Testis (tissue), 3 donors: ENCODE results near the gene BRAP. TPM values are rescaled to one million over a fixed set of nuclear protein-coding genes. Genes with fewer than 3 reads are reported as not detected.
"Not testable (repeated sequence)": the region's sequence is repeated elsewhere in the genome, so short reads cannot be mapped to it uniquely, and the experiment has no call there.

ENCODE experiments used
- DNase-seq: peaks from one replicate; pipeline ENCODE4 v3.0.0-alpha.2; 2019
- H3K27ac ChIP-seq, 2 donors: fragments of 200-600 bp; sonication (generic); one replicate each; pipeline ENCODE4 v1.5.1; 2019
- H3K27me3 ChIP-seq: fragments of 200-600 bp; sonication (generic); one replicate; pipeline ENCODE4 v1.5.1; 2019
- H3K36me3 ChIP-seq: fragments of 200-600 bp; sonication (generic); one replicate; pipeline ENCODE4 v1.5.1; 2017; ENCODE audit warnings: low read depth; ENCODE audit errors: missing control alignments
- H3K4me1 ChIP-seq: fragments of 200-600 bp; sonication (generic); one replicate; pipeline ENCODE4 v1.5.1; 2019
- H3K4me3 ChIP-seq, 2 donors: fragments of 200-600 bp; sonication (generic); one replicate each; pipeline ENCODE4 v1.5.1; 2017 to 2019
- H3K9me3 ChIP-seq: fragments of 200-600 bp; sonication (generic); one replicate; pipeline ENCODE4 v1.5.1; 2017
- CTCF ChIP-seq, 3 experiments: fragments of 450-650 bp in 2 of 3; fragments of 200-600 bp in 1 of 3; sonication (generic) in 1 of 3; IDR thresholded peaks; one replicate each; pipeline ENCODE4 v1.5.1; 2016 to 2019; ENCODE audit warnings: antibody characterized with exemption in 3 of 3, mild to moderate bottlenecking in 2 of 3, moderate library complexity in 1 of 3
- POLR2A ChIP-seq: fragments of 450-650 bp; IDR thresholded peaks from one replicate; pipeline ENCODE4 v1.6.1; 2017; ENCODE audit warnings: antibody characterized with exemption, mild to moderate bottlenecking, moderate library complexity
- WGBS, 2 donors: methylation state at CpG; one replicate each; pipeline ENCODE4 v1.1.5; 2018; 5-methylcytosine and 5-hydroxymethylcytosine counted together
- intact Hi-C: fragments of 100-400 bp; cut with DNase I; formaldehyde crosslinking; loops from one replicate; pipeline ENCODE4 v1.15.1; 2023; ENCODE audit warnings: low total_unique reads
- polyA plus RNA-seq: library from polyadenylated mRNA; stranded (reverse); fragments of 350-450 nt; fragmentation: Illumina TruSeq; extraction: RNeasy Lipid Tissue Mini Kit (QIAGEN cat#74804); gene quantifications from one replicate; pipeline ENCODE4 v1.2.3, GENCODE V29; 2014; ENCODE audit warnings: low read depth, low replicate concordance; ENCODE audit not compliant: insufficient read depth
- total RNA-seq, 2 donors: library from RNA; depleted of rRNA; stranded (reverse); fragments of >200 nt; gene quantifications; one replicate each; pipeline ENCODE4 v1.2.3, GENCODE V29; 2016

Gene BRAP
- total and polyA plus RNA-seq, 3 donors from 2014 or later = 71.4 to 167 (median 99.1) TPM

DNA sequence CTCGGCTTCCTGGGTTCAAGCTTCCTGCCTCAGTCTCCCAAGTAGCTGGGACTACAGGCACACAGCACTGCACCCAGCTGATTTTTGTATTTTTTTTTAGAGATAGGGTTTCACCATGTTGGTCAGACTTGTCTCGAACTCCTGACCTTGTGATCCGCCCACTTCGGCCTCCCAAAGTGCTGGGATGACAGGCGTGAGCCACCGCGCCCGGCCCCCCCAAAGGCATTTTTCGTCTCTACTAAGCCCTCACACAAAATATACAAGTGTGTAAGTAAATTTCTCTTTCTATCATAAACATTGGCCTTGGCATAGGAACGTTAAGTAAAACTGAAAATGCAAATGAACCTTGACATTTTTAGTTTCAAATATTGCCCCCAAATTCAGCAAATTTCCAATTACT is 2.2 kb upstream of the BRAP start:
- Histone ChIP-seq H3K27ac (no peak overlapping the region), H3K4me1 (peaks cover 17% of the 10 kb centered on the region), H3K9me3 (no peaks in the 10 kb centered on the region), H3K27me3 (no peaks in the 10 kb centered on the region), H3K36me3 (no peaks in the 10 kb centered on the region), H3K4me3 (no peak overlapping the region)
- WGBS, 2 donors = 83 to 89% methylated on average over 10 of the region's 10 CpGs
- intact Hi-C loops = loop anchor here (10.0 kb wide), 1 partner anchor 283 kb away; the partner anchor contains the start of gene SH2B3
- no peak for TF ChIP-seq CTCF (IDR thresholded peaks at IDR 0.05)
- no peak for DNase-seq

DNA sequence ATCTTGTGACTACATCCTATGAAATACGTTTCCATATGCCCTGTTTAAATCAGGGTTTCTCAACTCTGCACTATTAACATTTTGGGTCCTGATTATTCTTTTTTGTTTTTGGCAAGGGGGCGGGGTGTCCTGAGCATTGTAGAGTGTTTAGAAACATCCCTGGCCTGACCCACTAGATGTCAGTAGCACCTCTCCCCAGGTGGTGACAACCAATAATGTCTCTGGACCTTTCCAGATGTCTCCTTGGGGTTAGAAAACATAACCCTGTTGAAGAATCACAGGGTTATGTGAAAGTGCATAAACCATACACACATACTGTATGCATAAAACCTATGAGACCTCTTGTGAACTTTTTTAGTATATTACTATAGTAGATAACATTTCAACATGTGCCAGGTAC is 1.5 kb upstream of the BRAP start:
- Histone ChIP-seq H3K4me3 (no peak overlapping the region), H3K27me3 (no peaks in the 10 kb centered on the region), H3K36me3 (no peaks in the 10 kb centered on the region), H3K4me1 (peaks cover 17% of the 10 kb centered on the region), H3K27ac (no peak overlapping the region), H3K9me3 (no peaks in the 10 kb centered on the region)
- no peak for DNase-seq
- TF ChIP-seq POLR2A = no peak
- TF ChIP-seq CTCF (IDR thresholded peaks at IDR 0.05) = no peak
- intact Hi-C loops = loop anchor here (10.0 kb wide), 1 partner anchor 282 kb away; the partner anchor contains the start of gene SH2B3
- WGBS, 2 donors = 44 to 52% methylated on average over 2 of the region's 2 CpGs

GRCh38 chr12:111686574-111687105 is 884 bp upstream of the BRAP start:
- no peaks in the 10 kb centered on the region for H3K27me3 ChIP-seq
- no peak for DNase-seq
- no peak for TF ChIP-seq POLR2A
- no peak for TF ChIP-seq CTCF (IDR thresholded peaks at IDR 0.05)
- no peaks in the 10 kb centered on the region for H3K36me3 ChIP-seq
- peak overlapping the region; percentile 91 to 95 for H3K4me3 ChIP-seq
- intact Hi-C loops = loop anchor here (10.0 kb wide), 1 partner anchor 282 kb away; the partner anchor contains the start of gene SH2B3
- 8 to 10% methylated on average over 15 of the region's 15 CpGs for WGBS, 2 donors
- H3K4me1 ChIP-seq = peaks cover 17% of the 10 kb centered on the region
- H3K9me3 ChIP-seq = no peaks in the 10 kb centered on the region
- H3K27ac ChIP-seq = peak overlapping the region in 1 of 2 donors; percentile 86

DNA sequence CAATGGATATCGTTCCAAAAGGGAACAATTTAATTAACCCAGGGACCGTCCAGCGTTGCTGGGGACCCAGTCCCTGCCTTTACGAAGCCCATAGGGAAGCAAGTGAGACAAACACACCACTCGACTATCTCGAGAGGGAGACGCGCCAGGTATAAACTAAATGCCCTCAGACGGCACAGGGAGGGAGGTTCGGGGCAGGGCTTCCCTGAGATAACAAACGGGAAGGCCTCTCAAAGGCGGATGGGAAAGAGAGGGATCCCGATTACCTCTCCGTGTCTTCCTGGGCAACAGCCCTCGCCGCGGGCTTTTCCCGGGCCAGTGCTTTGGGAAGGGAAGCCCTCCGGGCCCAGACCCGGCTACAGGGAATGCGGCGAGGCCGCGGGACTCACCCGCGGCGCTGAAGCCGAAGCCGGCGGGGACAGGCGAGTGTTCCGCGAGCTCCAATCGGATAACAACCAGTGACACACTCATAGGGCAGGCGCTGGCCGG is 390 bp downstream of the BRAP start:
- no peaks in the 10 kb centered on the region for H3K27me3 ChIP-seq
- no peak for DNase-seq
- 0 to 1% methylated on average over 17 to 34 of the region's 36 CpGs for WGBS, 2 donors
- H3K9me3 ChIP-seq = no peaks in the 10 kb centered on the region
- H3K27ac ChIP-seq = peak overlapping the region; percentile 78 to 86
- H3K36me3 ChIP-seq = no peaks in the 10 kb centered on the region
- peaks cover 17% of the 10 kb centered on the region for H3K4me1 ChIP-seq
- TF ChIP-seq CTCF (IDR thresholded peaks at IDR 0.05) (no peak), POLR2A (no peak)
- H3K4me3 ChIP-seq = peak overlapping the region; percentile 91 to 95
- intact Hi-C loops = loop anchor here (10.0 kb wide), 1 partner anchor 281 kb away; the partner anchor contains the start of gene SH2B3

DNA sequence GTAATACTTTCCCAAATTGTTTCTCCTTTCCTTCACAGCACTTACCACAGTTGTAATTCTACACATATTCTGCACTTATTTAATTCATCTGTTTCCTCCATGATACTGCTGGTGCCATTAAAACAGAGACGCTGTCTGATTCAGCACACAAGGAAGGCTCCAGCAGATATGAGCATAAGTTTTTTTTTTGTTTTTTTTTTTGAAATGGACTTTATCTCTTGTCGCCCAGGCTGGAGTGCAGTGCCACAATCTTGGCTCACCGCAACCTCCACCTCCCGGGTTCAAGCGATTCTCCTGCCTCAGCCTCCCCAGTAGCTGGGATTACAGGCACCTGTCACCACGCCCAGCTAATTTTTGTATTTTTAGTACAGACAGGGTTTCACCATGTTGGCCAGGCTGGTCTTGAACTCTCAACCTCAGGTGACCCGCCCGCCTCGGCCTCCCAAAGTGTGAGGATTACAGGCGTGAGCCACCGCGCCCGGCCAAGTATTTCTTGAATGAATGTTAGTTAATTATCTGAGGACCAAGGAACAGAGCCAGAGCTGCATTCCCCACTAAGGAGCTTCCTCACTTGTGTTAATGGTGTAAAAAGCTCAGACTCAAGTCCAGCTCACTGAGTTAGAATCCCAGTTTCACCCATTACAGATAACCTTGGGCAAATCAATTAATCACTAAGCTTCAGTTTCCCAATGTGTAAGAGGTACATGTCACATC is 1.1 kb downstream of the BRAP start:
- Histone ChIP-seq H3K27ac (peak overlapping the region in 1 of 2 donors; percentile 78), H3K4me3 (peak overlapping the region; percentile 91 to 95), H3K4me1 (peaks cover 17% of the 10 kb centered on the region)
- intact Hi-C loops = loop anchor here (10.0 kb wide), 1 partner anchor 280 kb away; the partner anchor contains the start of gene SH2B3
- H3K36me3 ChIP-seq, H3K27me3 ChIP-seq, DNase-seq, H3K9me3 ChIP-seq: not testable (repeated sequence)
- WGBS, 2 donors = 60 to 68% methylated on average over 13 of the region's 13 CpGs
